ENCODE results near the gene PSMD6. TPM values are rescaled to one million over a fixed set of nuclear protein-coding genes. Genes with fewer than 3 reads are reported as not detected.

The PSMD6 gene
- total RNA-seq, 2 experiments from 2014 or later, result 68.0 to 94.9 TPM

DNA sequence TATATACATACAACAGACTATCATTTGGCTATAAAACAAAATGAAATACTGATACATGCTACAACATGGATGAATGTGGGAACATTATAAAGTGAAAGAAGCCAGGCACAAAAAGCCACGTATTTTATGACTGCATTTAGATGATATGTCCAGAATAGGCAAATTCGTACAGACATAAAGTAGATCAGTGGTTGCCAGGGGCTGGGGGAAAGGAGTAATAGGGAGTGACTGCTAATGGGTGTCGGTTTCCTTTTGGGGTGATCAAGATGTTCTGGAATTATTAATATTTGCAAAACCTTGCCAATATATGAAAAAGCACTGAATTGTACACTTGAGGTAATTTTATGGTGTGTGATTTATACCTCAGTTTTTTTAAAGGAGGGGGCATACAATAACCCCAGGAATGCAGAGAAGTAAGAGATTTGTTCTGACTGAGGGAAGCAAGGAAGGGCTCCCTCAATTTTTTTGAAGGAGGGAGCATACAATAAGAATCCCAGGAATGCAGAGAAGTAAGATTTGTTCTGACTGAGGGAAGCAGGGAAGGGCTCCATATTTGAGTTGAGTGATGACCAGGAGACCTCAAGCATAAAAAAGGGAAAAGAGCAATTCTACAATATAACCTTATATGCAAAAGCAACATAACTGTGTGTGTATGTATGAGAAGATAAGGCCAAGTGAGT is 6.2 kb downstream of the PSMD6 start:
- Mint-ChIP-seq H3K9me3 (ENCODE audit: low read depth) (no peaks in the 10 kb centered on the region), H3K36me3 (peaks cover 59% of the 10 kb centered on the region), H3K4me3 (no peak overlapping the region), H3K4me1 (peaks cover 30% of the 10 kb centered on the region), H3K27ac (peak overlapping the region; percentile 9), H3K27me3 (no peaks in the 10 kb centered on the region)
- CTCF ChIA-PET, result interaction anchor here (1.3 kb wide), 1 partner anchor 25 kb away, joined by 3 read pairs; no protein-coding TSS in a partner anchor
- ATAC-seq (no peak), DNase-seq (no peak)

DNA sequence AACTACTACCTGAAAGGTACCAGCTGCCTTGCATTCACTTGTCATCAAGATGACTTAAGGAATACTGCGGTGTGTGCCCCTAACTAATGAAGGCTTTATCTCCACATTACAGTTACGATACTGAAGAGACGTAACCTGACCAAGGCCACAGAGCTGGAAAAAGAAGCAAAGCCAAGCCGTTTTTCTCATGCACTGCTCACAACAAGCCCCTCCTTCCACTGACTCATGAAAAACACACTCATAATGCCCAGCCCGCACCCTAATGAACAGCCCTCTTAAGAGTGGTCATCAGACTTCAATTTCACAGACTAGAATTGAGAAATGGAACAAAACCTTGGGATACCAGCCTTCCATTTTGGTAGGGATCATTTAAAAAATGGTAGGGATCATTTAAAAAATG is 11.6 kb downstream of the PSMD6 start:
- ATAC-seq, result no peak
- DNase-seq, result no peak
- H3K36me3 Mint-ChIP-seq, result peaks cover 65% of the 10 kb centered on the region
- no peak overlapping the region for H3K4me3 Mint-ChIP-seq
- H3K27ac Mint-ChIP-seq, result no peak overlapping the region
- CTCF ChIA-PET, result interaction anchor here (1.0 to 2.0 kb wide), 2 partner anchors 11 to 12 kb away, joined by 4 to 5 read pairs; partner anchors contain the start of gene PSMD6
- H3K9me3 Mint-ChIP-seq (ENCODE audit: low read depth), result no peaks in the 10 kb centered on the region
- H3K27me3 Mint-ChIP-seq, result no peaks in the 10 kb centered on the region
- peaks cover 23% of the 10 kb centered on the region for H3K4me1 Mint-ChIP-seq

DNA sequence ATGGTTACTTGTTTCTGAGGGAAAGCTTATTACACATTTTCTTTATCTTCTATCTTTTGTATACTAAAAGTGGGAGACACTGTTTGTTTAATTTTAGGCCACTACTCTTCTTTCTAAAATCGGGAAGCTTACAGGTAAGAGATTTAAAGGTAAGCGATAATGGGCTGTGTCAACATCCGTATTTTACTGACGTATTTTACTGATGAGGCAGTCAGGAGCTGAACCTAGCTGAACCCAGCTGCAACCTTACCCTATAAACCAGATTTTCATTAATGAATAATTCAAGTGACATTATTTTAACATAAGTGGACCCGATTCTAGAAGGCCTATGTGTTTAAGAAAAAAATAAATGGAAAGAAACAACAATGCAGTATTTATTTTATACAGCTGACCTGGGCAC is 13.1 kb downstream of the PSMD6 start:
- H3K27me3 Mint-ChIP-seq, result no peaks in the 10 kb centered on the region
- ATAC-seq, result no peak
- no peak for DNase-seq
- CTCF ChIA-PET, result interaction anchor here (1.1 kb wide), 1 partner anchor 13 kb away, joined by 9 read pairs; the partner anchor contains the start of gene PSMD6
- H3K27ac Mint-ChIP-seq, result no peak overlapping the region
- H3K36me3 Mint-ChIP-seq, result peaks cover 61% of the 10 kb centered on the region
- no peaks in the 10 kb centered on the region for H3K9me3 Mint-ChIP-seq (ENCODE audit: low read depth)
- peaks cover 23% of the 10 kb centered on the region for H3K4me1 Mint-ChIP-seq
- H3K4me3 Mint-ChIP-seq, result no peak overlapping the region

DNA sequence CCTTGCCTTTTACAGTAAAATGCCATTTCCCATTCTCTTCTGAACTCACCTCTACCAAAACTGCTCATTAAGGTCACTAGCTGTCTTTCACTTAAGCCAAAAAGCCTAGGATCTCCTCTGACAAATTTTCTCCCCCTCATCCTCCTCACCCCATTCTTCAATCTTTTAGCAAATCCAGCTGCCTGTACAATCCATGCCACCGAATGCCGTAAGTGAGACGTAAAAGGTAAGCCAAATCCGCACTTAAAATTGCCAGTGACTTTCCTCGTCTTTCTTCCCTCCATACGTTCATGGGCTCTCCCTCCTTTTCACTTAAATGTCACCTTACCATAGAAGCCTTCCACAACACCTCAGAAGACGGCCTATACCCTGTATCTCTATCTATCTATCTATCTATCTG is 13.8 kb downstream of the PSMD6 start:
- peak overlapping the region; percentile 7 for H3K27ac Mint-ChIP-seq
- H3K27me3 Mint-ChIP-seq, result no peaks in the 10 kb centered on the region
- H3K9me3 Mint-ChIP-seq (ENCODE audit: low read depth), result no peaks in the 10 kb centered on the region
- H3K4me3 Mint-ChIP-seq, result no peak overlapping the region
- ATAC-seq, result no peak
- CTCF ChIA-PET, result interaction anchor here (2.6 to 2.7 kb wide), 2 partner anchors 14 to 15 kb away, joined by 14 to 15 read pairs; partner anchors contain the start of gene PSMD6
- peaks cover 55% of the 10 kb centered on the region for H3K36me3 Mint-ChIP-seq
- DNase-seq, result no peak
- H3K4me1 Mint-ChIP-seq, result peaks cover 20% of the 10 kb centered on the region

DNA sequence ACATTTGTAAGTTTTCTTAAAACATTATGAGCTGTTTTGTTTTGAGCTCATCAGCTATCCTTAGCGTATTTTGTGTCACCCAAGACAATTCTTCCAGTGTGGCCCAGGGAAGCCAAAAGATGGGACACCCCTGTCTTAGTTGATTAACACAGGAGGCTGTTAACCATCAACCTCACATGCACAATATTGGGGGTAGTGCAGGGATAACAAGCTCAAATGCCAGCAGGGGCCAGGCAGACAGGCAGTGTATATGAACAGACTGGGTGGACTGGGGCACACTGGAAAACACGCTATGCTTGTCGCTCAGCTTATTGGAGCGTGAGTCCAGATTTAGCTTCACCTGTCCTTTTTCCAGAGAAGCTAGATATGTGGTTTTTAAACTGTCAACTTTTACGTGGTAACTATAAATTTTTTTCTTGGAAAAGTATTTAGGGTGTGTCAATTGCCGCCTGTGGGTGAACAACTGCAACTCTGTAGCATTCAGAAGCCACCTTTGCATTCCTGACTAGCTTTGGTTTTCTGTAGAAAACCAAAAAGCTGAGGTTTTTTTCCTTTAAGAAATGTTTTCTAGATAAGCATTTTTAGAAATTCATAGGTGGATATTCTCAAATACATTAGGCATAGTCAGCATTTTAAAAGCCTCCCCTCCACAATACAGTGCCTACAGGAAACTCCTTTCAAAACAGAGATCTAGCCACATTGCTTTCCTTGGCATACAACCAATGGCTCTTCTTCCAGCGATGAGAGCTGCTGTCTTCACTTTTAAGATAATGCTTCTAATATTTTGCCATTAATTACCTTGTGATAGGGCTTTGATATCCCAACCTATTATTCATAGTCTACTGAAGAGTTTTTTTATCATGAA is 14.6 kb downstream of the PSMD6 start:
- no peaks in the 10 kb centered on the region for H3K27me3 Mint-ChIP-seq
- CTCF ChIA-PET, result interaction anchor here (1.0 to 2.7 kb wide), 8 partner anchors 10 to 47 kb away, joined by 3 to 15 read pairs (median 4); partner anchors contain the start of gene PSMD6
- no peaks in the 10 kb centered on the region for H3K9me3 Mint-ChIP-seq (ENCODE audit: low read depth)
- ATAC-seq (no peak), DNase-seq (no peak)
- H3K36me3 Mint-ChIP-seq, result peaks cover 52% of the 10 kb centered on the region
- no peak overlapping the region for H3K4me3 Mint-ChIP-seq
- no peak overlapping the region for H3K27ac Mint-ChIP-seq
- peaks cover 18% of the 10 kb centered on the region for H3K4me1 Mint-ChIP-seq

DNA sequence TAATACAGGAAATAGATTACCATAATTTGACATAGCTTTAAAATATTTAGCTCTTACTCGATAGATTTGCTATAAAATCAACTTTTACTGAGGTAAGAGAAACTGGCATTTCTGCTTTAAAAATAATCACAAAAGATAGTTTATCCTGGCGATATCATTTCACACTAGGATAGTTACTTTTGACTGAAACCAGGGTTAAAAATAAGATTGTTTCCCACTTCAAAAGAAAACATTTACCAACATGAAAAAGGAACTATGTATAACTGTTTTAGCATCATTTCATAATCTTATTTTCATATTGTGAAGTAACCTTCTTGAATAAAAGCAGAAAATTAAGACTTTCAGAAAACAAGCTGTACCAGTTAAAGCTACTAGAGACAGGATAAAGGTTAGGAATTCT is 15.3 kb downstream of the PSMD6 start:
- Mint-ChIP-seq H3K27ac (no peak overlapping the region), H3K4me3 (no peak overlapping the region), H3K27me3 (no peaks in the 10 kb centered on the region), H3K4me1 (peaks cover 18% of the 10 kb centered on the region), H3K36me3 (peaks cover 50% of the 10 kb centered on the region), H3K9me3 (ENCODE audit: low read depth) (no peaks in the 10 kb centered on the region)
- CTCF ChIA-PET, result interaction anchor here (1.0 to 2.7 kb wide), 8 partner anchors 10 to 46 kb away, joined by 3 to 15 read pairs (median 4); partner anchors contain the start of gene PSMD6
- no peak for ATAC-seq
- DNase-seq, result no peak

DNA sequence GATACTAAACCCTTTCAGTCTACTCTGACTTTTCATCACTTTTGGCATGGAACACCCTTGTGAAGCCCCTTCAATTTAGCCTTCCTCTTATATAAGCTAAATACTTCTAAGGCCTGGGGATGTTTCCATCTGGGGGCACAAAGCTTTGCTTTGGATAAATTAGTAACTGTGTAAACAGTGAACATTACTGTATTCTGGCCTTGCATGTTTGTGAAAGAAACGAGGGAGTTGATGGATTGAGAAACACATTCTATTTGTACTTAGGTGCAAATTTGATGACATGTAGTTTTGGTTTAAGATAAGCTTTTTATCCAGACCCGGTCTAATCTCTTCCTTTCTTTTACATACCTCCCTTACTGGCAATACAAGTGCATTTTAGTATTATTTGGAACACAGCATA is 19.7 kb downstream of the PSMD6 start:
- CTCF ChIA-PET, result interaction anchor here (1.0 to 1.9 kb wide), 2 partner anchors 9 to 20 kb away, joined by 4 to 8 read pairs; partner anchors contain the start of gene PSMD6
- no peak for DNase-seq
- no peak for ATAC-seq
- Mint-ChIP-seq H3K4me1 (peaks cover 4% of the 10 kb centered on the region), H3K27ac (no peak overlapping the region), H3K36me3 (peaks cover 23% of the 10 kb centered on the region), H3K4me3 (no peak overlapping the region), H3K27me3 (no peaks in the 10 kb centered on the region), H3K9me3 (ENCODE audit: low read depth) (no peaks in the 10 kb centered on the region)

DNA sequence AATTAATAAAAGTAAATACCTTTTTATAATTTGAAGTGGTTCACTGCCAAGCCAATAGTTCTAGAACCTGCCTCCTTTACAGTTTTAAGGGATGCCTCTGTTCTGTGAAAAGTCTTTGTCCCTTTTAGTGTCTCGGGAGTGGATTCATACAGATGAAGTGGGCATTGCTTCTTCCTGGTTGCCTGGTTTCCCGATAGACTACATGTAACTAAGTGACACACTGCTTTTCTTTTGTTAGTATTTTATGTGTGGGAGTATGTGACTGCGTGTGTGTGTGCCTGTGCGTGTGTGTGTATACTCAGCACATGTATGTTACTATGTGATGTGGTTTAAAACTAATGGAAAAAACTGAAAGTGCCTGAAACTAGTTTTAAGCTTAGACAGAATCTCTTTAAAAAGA is 21.1 kb downstream of the PSMD6 start:
- DNase-seq, result no peak
- H3K9me3 Mint-ChIP-seq (ENCODE audit: low read depth), result no peaks in the 10 kb centered on the region

DNA sequence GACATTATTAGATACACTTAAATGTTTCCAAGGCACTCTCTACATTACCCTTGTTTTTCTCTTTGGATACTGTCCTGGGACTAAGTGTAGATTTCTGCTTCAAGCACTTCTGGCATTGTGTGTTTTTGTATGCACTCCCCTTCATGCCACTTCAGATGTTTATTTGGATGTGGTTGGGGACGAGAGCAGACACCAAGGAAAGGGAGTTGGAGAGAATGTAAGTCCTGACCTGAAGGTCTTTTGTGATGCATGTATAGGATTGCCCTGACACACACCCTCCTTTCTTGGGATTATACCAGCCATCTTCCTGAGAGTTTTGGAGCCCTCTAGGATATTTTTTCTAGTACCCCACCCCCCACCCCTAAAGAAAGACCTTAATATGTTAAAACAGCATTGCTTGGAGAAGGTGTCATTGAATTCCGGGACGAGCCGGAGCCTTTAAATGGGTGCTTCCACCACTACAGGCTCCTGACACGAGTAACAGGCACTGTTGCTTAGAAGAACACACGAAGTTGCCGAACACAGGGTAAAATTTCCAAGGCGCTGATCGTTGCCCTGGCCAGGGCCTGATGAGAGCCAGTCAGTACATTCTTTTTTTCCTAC is 22.7 kb downstream of the PSMD6 start:
- no peak for ATAC-seq
- H3K4me1 Mint-ChIP-seq, result no peaks in the 10 kb centered on the region
- H3K4me3 Mint-ChIP-seq, result no peak overlapping the region
- peaks cover 39% of the 10 kb centered on the region for H3K36me3 Mint-ChIP-seq
- H3K9me3 Mint-ChIP-seq (ENCODE audit: low read depth), result no peaks in the 10 kb centered on the region
- DNase-seq, result no peak
- peak overlapping the region; percentile 41 for H3K27ac Mint-ChIP-seq
- no peaks in the 10 kb centered on the region for H3K27me3 Mint-ChIP-seq
- CTCF ChIA-PET, result no interaction called here

More for the DNA sequence above, 21.1 kb downstream of the PSMD6 start:
- H3K27me3 Mint-ChIP-seq, result no peaks in the 10 kb centered on the region
- ATAC-seq, result no peak
- H3K4me3 Mint-ChIP-seq, result no peak overlapping the region
- no peaks in the 10 kb centered on the region for H3K4me1 Mint-ChIP-seq
- H3K36me3 Mint-ChIP-seq, result peaks cover 25% of the 10 kb centered on the region
- H3K27ac Mint-ChIP-seq, result no peak overlapping the region
- CTCF ChIA-PET, result interaction anchor here (1.9 kb wide), 1 partner anchor 21 kb away, joined by 8 read pairs; the partner anchor contains the start of gene PSMD6

DNA sequence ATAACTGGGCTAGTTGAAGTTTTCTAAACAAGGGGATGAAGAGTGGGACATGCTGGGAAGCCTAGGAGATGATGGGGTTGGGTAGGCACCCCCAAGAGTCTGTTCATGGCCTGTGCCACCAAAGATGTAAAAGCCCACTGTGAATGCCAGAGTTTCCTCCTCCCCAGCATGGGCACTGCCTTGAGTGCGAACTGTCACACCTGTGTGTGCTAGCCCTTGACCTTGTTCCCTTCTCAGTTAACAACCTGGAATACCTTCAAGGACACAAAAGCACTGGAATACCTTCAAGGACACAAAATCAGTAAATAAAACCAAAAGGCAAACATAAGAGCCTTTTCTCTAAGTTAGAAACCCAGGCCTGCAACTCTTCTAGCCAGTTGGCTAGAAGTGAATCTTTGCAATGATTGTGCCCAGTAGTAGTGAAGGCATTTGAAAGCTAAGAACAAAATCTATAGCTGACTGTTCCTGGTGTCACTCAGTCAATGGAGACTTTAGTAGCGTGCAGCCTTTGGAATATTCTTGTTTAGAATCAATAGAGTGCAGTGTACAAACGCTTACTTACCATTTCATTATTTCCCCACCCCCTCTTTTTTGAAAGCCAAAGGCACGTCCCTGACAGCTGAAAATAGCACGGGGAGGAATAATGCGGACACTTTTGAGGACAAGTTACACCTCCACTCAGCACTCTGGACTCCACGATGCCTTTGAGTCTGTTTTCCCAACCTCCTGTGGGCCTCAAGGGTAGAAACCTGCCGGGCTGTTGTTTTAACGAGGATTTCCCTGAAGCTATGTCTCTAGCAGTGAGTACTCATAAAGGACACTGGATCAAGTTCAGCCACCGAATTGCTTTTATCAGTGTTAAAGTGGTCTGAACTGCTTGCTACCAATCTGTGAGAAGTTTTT is 24.2 kb downstream of the PSMD6 start:
- H3K9me3 Mint-ChIP-seq (ENCODE audit: low read depth), result no peaks in the 10 kb centered on the region
- CTCF ChIA-PET, result interaction anchor here (0.7 kb wide), 1 partner anchor 9 kb away, joined by 3 read pairs; no protein-coding TSS in a partner anchor
- H3K27me3 Mint-ChIP-seq, result no peaks in the 10 kb centered on the region
- no peak for ATAC-seq
- no peak overlapping the region for H3K27ac Mint-ChIP-seq
- peaks cover 49% of the 10 kb centered on the region for H3K36me3 Mint-ChIP-seq
- H3K4me1 Mint-ChIP-seq, result peaks cover 3% of the 10 kb centered on the region
- DNase-seq, result no peak
- H3K4me3 Mint-ChIP-seq, result no peak overlapping the region

DNA sequence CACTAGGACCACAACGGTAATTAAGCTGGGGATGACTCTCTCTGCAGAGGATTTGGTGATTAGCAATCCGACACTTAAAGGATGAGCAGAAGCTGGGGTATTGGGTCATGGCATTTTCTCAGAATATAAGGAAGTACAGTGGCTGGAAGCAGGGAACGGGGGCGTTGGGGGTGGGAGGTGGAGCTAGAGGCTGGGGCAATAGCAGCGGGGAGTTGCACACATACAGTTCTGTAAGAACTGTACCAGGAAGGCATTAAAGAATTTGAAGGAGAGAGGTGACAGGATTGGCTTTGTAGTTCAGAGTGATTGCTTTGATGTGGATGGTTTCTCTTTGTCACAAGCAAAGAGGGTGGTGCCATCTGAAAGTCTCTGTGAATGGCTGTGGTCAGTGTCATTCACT is 28.2 kb downstream of the PSMD6 start:
- DNase-seq (no peak), ATAC-seq (no peak)
- CTCF ChIA-PET, result interaction anchor here (1.3 to 7.4 kb wide), 8 partner anchors 8 to 33 kb away, joined by 3 to 58 read pairs (median 11); no protein-coding TSS in a partner anchor
- no peaks in the 10 kb centered on the region for H3K27me3 Mint-ChIP-seq
- H3K36me3 Mint-ChIP-seq, result peaks cover 59% of the 10 kb centered on the region
- H3K4me1 Mint-ChIP-seq, result peaks cover 3% of the 10 kb centered on the region
- H3K4me3 Mint-ChIP-seq, result no peak overlapping the region
- no peaks in the 10 kb centered on the region for H3K9me3 Mint-ChIP-seq (ENCODE audit: low read depth)
- peak overlapping the region; percentile 45 for H3K27ac Mint-ChIP-seq

DNA sequence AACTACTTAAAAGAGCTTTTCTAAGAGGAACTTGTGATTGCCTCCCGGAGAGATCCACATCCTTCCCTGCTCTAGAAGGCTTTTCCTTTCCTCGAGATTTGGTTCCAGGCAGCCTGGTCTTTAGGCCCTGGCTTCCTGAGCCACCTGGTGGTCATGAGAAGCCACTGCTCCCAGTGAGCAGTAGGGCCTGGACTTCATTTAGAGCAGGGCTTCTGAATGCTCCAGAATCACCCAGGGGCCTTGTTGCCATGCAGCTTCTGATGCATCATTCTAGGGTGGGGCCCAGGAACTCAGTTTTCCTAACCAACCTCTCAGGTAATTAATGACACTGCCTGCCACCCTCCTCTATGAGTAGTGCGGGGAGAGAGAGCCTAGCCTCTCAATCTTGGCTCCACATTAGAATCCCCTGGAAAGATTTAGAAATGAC is 29.6 kb downstream of the PSMD6 start:
- H3K4me3 Mint-ChIP-seq, result no peak overlapping the region
- peak overlapping the region; percentile 25 for H3K27ac Mint-ChIP-seq
- peak; percentile 63 for DNase-seq

More for the DNA sequence above, 29.6 kb downstream of the PSMD6 start:
- Mint-ChIP-seq H3K9me3 (ENCODE audit: low read depth) (no peaks in the 10 kb centered on the region), H3K4me1 (peaks cover 7% of the 10 kb centered on the region), H3K36me3 (peaks cover 59% of the 10 kb centered on the region), H3K27me3 (no peaks in the 10 kb centered on the region)
- peak; percentile 88 for ATAC-seq
- CTCF ChIA-PET, result interaction anchor here (0.7 to 7.4 kb wide), 15 partner anchors 9 to 68 kb away, joined by 3 to 58 read pairs (median 4); partner anchors contain the start of gene PSMD6
